Astrocyte (in vitro differentiated cells and primary cell): Measurements from ENCODE around the gene ABCC8. TPM values are rescaled to one million over a fixed set of nuclear protein-coding genes. Genes with fewer than 3 reads are reported as not detected.

Experiments
- DNase-seq: peaks from one replicate; pipeline ENCODE4 v3.0.0-alpha.2; 2010; ENCODE audit warnings: low read depth
- FAIRE-seq: peaks from 2 replicates; lab custom pipeline; 2011; peaks lifted over from hg19 to GRCh38; lab: Jason Lieb, UNC
- H2AFZ ChIP-seq: 2 replicates; pipeline ENCODE4 v1.6.0; 2012; ENCODE audit warnings: low read depth, low read length, inconsistent platforms
- H3K27ac ChIP-seq: 2 replicates; pipeline ENCODE4 v1.5.1; 2011; ENCODE audit warnings: low read depth, low read length, inconsistent platforms
- H3K27me3 ChIP-seq: 2 replicates; pipeline ENCODE4 v1.6.0; 2011; ENCODE audit warnings: low read length, inconsistent platforms; ENCODE audit not compliant: insufficient read depth
- H3K36me3 ChIP-seq: 2 replicates; pipeline ENCODE4 v1.5.1; 2011; ENCODE audit warnings: low read length, inconsistent platforms; ENCODE audit not compliant: insufficient read depth
- H3K4me1 ChIP-seq: 2 replicates; pipeline ENCODE4 v1.5.1; 2011; ENCODE audit warnings: low read length, inconsistent platforms; ENCODE audit not compliant: insufficient read depth
- H3K4me2 ChIP-seq: 2 replicates; pipeline ENCODE4 v1.6.0; 2012; ENCODE audit warnings: low read length, inconsistent platforms
- H3K4me3 ChIP-seq: 2 replicates; pipeline ENCODE4 v1.5.1; 2011; ENCODE audit warnings: low read depth, mild to moderate bottlenecking, low read length, inconsistent platforms; ENCODE audit not compliant: insufficient read depth
- H3K79me2 ChIP-seq: 2 replicates; pipeline ENCODE4 v1.6.0; 2012; ENCODE audit warnings: mild to moderate bottlenecking, low read length, inconsistent platforms; ENCODE audit not compliant: insufficient read depth
- H3K9ac ChIP-seq: 2 replicates; pipeline ENCODE4 v1.6.0; 2012; ENCODE audit warnings: mild to moderate bottlenecking, low read length, inconsistent platforms
- H3K9me3 ChIP-seq: 2 replicates; pipeline ENCODE4 v1.5.1; 2012; ENCODE audit warnings: low read depth, mild to moderate bottlenecking, low read length, inconsistent platforms; ENCODE audit not compliant: insufficient read depth
- H4K20me1 ChIP-seq: 2 replicates; pipeline ENCODE4 v1.6.0; 2012; ENCODE audit warnings: low read length, inconsistent platforms; ENCODE audit not compliant: insufficient read depth
- H3K27ac Mint-ChIP-seq: one replicate; pipeline ENCODE4 v1.8.0; 2021; ENCODE audit warnings: mild to moderate bottlenecking, mixed read lengths; ENCODE audit not compliant: unreplicated experiment
- H3K27me3 Mint-ChIP-seq: one replicate; pipeline ENCODE4 v1.8.0; 2021; ENCODE audit warnings: low read depth, mixed read lengths; ENCODE audit not compliant: unreplicated experiment
- H3K36me3 Mint-ChIP-seq: one replicate; pipeline ENCODE4 v1.8.0; 2021; ENCODE audit warnings: low read depth, mixed read lengths; ENCODE audit not compliant: unreplicated experiment
- H3K4me1 Mint-ChIP-seq: one replicate; pipeline ENCODE4 v1.8.0; 2021; ENCODE audit warnings: low read depth, mixed read lengths; ENCODE audit not compliant: unreplicated experiment
- H3K4me3 Mint-ChIP-seq: one replicate; pipeline ENCODE4 v1.8.0; 2021; ENCODE audit warnings: mild to moderate bottlenecking, moderate library complexity, mixed read lengths; ENCODE audit not compliant: unreplicated experiment
- H3K9me3 Mint-ChIP-seq: one replicate; pipeline ENCODE4 v1.8.0; 2021; ENCODE audit warnings: mild to moderate bottlenecking, mixed read lengths; ENCODE audit not compliant: unreplicated experiment
- CTCF ChIP-seq: IDR thresholded peaks from 2 replicates; pipeline ENCODE4 v1.5.1; 2011; ENCODE audit warnings: low read depth, mild to moderate bottlenecking, inconsistent platforms, low read length, moderate library complexity; ENCODE audit not compliant: insufficient read depth
- EZH2 ChIP-seq: IDR thresholded peaks from 2 replicates; pipeline ENCODE4 v1.6.1; 2012; ENCODE audit warnings: mild to moderate bottlenecking, low read length, inconsistent platforms; ENCODE audit not compliant: insufficient read depth
- total RNA-seq: library from RNA; stranded (reverse); gene quantifications from 2 replicates; pipeline ENCODE4 v1.2.1, GENCODE V29; 2021

ABCC8 gene
- total RNA-seq, 1 donor from 2014 or later, result not detected

DNA sequence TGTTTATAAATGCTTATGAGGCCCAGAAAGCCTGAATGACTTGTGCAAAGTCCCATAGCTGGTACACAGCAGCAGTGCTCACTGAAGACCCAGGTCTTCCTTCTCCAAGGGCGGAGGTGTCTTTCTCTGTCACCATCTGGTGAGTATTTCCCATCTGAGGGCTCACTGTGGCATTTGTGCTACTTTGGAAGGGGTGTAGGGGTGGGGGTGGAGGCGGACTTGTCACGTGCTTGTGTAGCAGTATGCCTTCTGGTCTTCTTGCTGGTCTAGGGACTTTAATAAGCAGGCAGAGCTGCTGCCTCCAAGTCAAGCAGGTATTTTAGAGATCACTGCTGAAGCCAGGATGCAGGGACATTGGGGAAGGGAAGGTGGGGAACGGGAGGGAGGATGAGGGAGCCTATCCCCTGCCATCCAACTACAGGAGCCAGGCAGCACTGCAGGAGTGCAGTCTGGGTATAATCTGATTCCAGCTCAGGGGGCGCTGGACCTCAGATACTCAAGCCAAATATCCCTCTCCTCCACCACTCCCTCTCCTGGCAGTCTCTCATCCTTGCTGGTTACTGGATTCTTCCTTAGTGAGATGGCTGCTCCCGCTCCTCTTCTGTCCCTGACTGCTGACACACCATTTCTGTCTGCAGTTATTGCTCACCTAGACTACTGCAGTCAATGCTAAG, 3.4 kb downstream of the ABCC8 start:
- Mint-ChIP-seq H3K27me3 (peaks cover 76% of the 10 kb centered on the region), H3K4me3 (no peak overlapping the region)
- peaks cover 40% of the 10 kb centered on the region for H3K27me3 ChIP-seq

DNA sequence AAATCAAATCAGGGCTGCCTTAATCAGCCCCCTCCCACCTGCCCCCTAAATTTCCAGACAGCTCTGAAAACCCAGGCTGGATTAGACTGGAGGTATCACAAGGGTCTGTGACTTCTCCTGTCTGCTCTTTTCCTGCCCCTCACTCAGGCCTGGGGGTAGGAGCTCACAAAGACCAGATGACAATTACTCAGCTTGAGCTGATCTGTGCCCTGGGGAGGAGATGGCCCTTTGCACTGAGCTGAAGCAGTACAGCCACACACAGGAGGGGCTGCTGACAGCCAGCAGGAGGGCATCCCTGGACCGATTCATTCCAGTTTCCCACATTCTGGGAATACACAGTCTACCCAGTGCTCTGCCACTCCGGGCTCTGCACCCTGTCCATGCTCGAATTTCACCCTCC, 4.2 kb downstream of the ABCC8 start:
- Histone ChIP-seq H3K4me3 (no peak overlapping the region), H3K9me3 (no peaks in the 10 kb centered on the region), H3K4me2 (no peak overlapping the region), H4K20me1 (no peaks in the 10 kb centered on the region), H3K36me3 (no peaks in the 10 kb centered on the region), H3K79me2 (no peaks in the 10 kb centered on the region), H3K27ac (no peak overlapping the region), H2AFZ (no peak overlapping the region), H3K27me3 (peaks cover 33% of the 10 kb centered on the region), H3K4me1 (no peaks in the 10 kb centered on the region), H3K9ac (no peak overlapping the region)
- TF ChIP-seq CTCF (no peak), EZH2 (no peak)
- Mint-ChIP-seq H3K27ac (no peak overlapping the region), H3K36me3 (peaks cover 2% of the 10 kb centered on the region), H3K27me3 (peaks cover 76% of the 10 kb centered on the region), H3K9me3 (no peaks in the 10 kb centered on the region), H3K4me1 (no peaks in the 10 kb centered on the region), H3K4me3 (no peak overlapping the region)
- DNase-seq, result no peak
- no peak for FAIRE-seq

More for the DNA sequence above, 3.4 kb downstream of the ABCC8 start:
- peaks cover 5% of the 10 kb centered on the region for H3K36me3 Mint-ChIP-seq
- no peaks in the 10 kb centered on the region for H3K79me2 ChIP-seq
- no peaks in the 10 kb centered on the region for H3K4me1 Mint-ChIP-seq
- FAIRE-seq, result no peak
- no peaks in the 10 kb centered on the region for H3K9me3 Mint-ChIP-seq
- no peaks in the 10 kb centered on the region for H4K20me1 ChIP-seq
- H3K4me3 ChIP-seq, result no peak overlapping the region
- H2AFZ ChIP-seq, result no peak overlapping the region
- no peaks in the 10 kb centered on the region for H3K36me3 ChIP-seq
- H3K4me2 ChIP-seq, result no peak overlapping the region
- no peaks in the 10 kb centered on the region for H3K9me3 ChIP-seq
- no peak for DNase-seq
- no peak overlapping the region for H3K9ac ChIP-seq
- no peak overlapping the region for H3K27ac ChIP-seq
- TF ChIP-seq EZH2 (no peak), CTCF (no peak)
- H3K27ac Mint-ChIP-seq, result no peak overlapping the region
- no peaks in the 10 kb centered on the region for H3K4me1 ChIP-seq

DNA sequence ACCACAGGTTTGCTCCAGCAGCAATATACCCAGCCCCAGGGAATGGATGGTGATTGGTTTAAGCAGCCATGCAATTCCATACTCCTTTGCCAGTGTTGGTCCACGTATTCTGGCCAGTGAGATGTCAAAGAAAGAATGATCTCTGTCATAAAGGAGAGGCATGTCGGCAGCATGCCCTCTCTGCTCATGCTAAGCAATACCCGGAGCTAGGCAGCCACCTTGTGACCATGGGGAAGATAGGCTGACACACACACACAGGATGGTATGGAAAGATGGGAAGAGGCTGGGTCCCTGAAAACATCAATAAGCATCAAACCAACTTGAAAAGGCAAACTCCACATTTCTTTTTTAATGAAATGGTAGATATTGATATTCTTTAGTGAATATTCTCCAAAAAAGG, 5.1 kb downstream of the ABCC8 start:
- H3K4me2 ChIP-seq, result no peak overlapping the region
- no peaks in the 10 kb centered on the region for H3K9me3 ChIP-seq
- H3K79me2 ChIP-seq, result no peaks in the 10 kb centered on the region
- H2AFZ ChIP-seq, result no peak overlapping the region
- no peak overlapping the region for H3K4me3 Mint-ChIP-seq
- no peaks in the 10 kb centered on the region for H3K4me1 ChIP-seq
- H3K36me3 ChIP-seq, result no peaks in the 10 kb centered on the region
- TF ChIP-seq EZH2, result no peak
- H3K27ac ChIP-seq, result no peak overlapping the region
- H3K27ac Mint-ChIP-seq, result no peak overlapping the region
- H3K4me1 Mint-ChIP-seq, result no peaks in the 10 kb centered on the region
- no peak overlapping the region for H3K4me3 ChIP-seq
- peaks cover 29% of the 10 kb centered on the region for H3K27me3 ChIP-seq
- no peak for FAIRE-seq
- no peaks in the 10 kb centered on the region for H3K9me3 Mint-ChIP-seq
- no peak for DNase-seq
- peaks cover 73% of the 10 kb centered on the region for H3K27me3 Mint-ChIP-seq
- no peak overlapping the region for H3K9ac ChIP-seq
- no peaks in the 10 kb centered on the region for H4K20me1 ChIP-seq
- H3K36me3 Mint-ChIP-seq, result peaks cover 2% of the 10 kb centered on the region
